GM12892 (cell line): ENCODE data around the gene STRBP.
"Not testable (repeated sequence)": the region's sequence is repeated elsewhere in the genome, so short reads cannot be mapped to it uniquely, and the experiment has no call there.

Experiments used
- POLR2A ChIP-seq: IDR thresholded peaks from 2 replicates; pipeline ENCODE4 v1.6.1; 2011; ENCODE audit warnings: low read depth, low read length, control low read depth
- POLR2AphosphoS5 ChIP-seq: IDR thresholded peaks from 2 replicates; pipeline ENCODE4 v1.6.1; 2011; ENCODE audit warnings: low read depth, low read length, control low read depth
- TAF1 ChIP-seq: IDR thresholded peaks from 2 replicates; pipeline ENCODE4 v1.6.1; 2011; ENCODE audit warnings: low read depth, mild to moderate bottlenecking, control low read depth, low read length, borderline replicate concordance

- not testable (repeated sequence) for TF ChIP-seq POLR2AphosphoS5, POLR2A, TAF1
Measured at GRCh38 chr9:123278879-123279493, 10.6 kb upstream of the STRBP start.
